ENCODE data around the gene MGAM2.

- TF ChIP-seq, protein P1, sequence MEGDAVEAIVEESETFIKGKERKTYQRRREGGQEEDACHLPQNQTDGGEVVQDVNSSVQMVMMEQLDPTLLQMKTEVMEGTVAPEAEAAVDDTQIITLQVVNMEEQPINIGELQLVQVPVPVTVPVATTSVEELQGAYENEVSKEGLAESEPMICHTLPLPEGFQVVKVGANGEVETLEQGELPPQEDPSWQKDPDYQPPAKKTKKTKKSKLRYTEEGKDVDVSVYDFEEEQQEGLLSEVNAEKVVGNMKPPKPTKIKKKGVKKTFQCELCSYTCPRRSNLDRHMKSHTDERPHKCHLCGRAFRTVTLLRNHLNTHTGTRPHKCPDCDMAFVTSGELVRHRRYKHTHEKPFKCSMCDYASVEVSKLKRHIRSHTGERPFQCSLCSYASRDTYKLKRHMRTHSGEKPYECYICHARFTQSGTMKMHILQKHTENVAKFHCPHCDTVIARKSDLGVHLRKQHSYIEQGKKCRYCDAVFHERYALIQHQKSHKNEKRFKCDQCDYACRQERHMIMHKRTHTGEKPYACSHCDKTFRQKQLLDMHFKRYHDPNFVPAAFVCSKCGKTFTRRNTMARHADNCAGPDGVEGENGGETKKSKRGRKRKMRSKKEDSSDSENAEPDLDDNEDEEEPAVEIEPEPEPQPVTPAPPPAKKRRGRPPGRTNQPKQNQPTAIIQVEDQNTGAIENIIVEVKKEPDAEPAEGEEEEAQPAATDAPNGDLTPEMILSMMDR (IDR thresholded peaks at IDR 0.05): no peak
- TF ChIP-seq POLR2A (IDR thresholded peaks at IDR 0.05) (no peak), EP300 (IDR thresholded peaks at IDR 0.05) (no peak)
Observed at GRCh38 chr7:142243823-142244222, 132.3 kb downstream of the MGAM2 start.

Measured in ovary (tissue), 3 donors.